HepG2 (cell line): ENCODE measurements around the gene KREMEN1. TPM values are rescaled to one million over a fixed set of nuclear protein-coding genes. Genes with fewer than 3 reads are reported as not detected.
A peak's percentile ranks its signal among the peaks of the same experiment; 100 is the strongest.

Experiments
- ARNT2 ChIP-seq: sonication (generic); formaldehyde crosslinking; IDR thresholded peaks from 2 replicates; pipeline ENCODE4 v1.8.0; 2022; ENCODE audit warnings: mild to moderate bottlenecking, low read depth, missing genetic modification reagents, moderate library complexity
- ATF2 ChIP-seq: sonication (generic); formaldehyde crosslinking; IDR thresholded peaks from 2 replicates; pipeline ENCODE4 v1.4.0; 2020; ENCODE audit warnings: missing genetic modification reagents
- BATF2 ChIP-seq: sonication (generic); formaldehyde crosslinking; IDR thresholded peaks from 2 replicates; pipeline ENCODE4 v1.8.0; 2022; ENCODE audit warnings: mild to moderate bottlenecking, missing genetic modification reagents, moderate library complexity
- BRCA1 ChIP-seq: sonication (generic); formaldehyde crosslinking; IDR thresholded peaks from 2 replicates; pipeline ENCODE4 v1.4.0; 2020; ENCODE audit warnings: missing genetic modification reagents
- CENPT ChIP-seq: sonication (generic); formaldehyde crosslinking; IDR thresholded peaks from 2 replicates; pipeline ENCODE4 v1.8.0; 2022; ENCODE audit warnings: low read depth, mild to moderate bottlenecking, moderate library complexity, missing genetic modification reagents
- CHCHD3 ChIP-seq: sonication (generic); formaldehyde crosslinking; IDR thresholded peaks from 2 replicates; pipeline ENCODE4 v1.8.0; 2022; ENCODE audit warnings: mild to moderate bottlenecking, missing genetic modification reagents, moderate library complexity
- GATAD1 ChIP-seq: IDR thresholded peaks from 2 replicates; pipeline ENCODE4 v1.6.1; 2016; ENCODE audit warnings: missing genetic modification reagents, missing compliant biosample characterization
- HNRNPLL ChIP-seq: fragments of 200-400 bp; formaldehyde crosslinking; IDR thresholded peaks from 2 replicates; pipeline ENCODE4 v1.6.1; 2017; ENCODE audit warnings: mild to moderate bottlenecking, low read depth, low read length; ENCODE audit not compliant: poor library complexity, severe bottlenecking
- KDM5B ChIP-seq: sonication (generic); formaldehyde crosslinking; IDR thresholded peaks from 2 replicates; pipeline ENCODE4 v1.4.0; 2020; ENCODE audit warnings: missing genetic modification reagents, mild to moderate bottlenecking, borderline replicate concordance
- MBD4 ChIP-seq: IDR thresholded peaks from 2 replicates; pipeline ENCODE4 v1.6.1; 2012; ENCODE audit warnings: low read length, inconsistent platforms, borderline replicate concordance
- NCOA2 ChIP-seq: sonication (generic); formaldehyde crosslinking; IDR thresholded peaks from 2 replicates; pipeline ENCODE4 v1.8.0; 2022; ENCODE audit warnings: inconsistent platforms
- RFX5 ChIP-seq: IDR thresholded peaks from 2 replicates; pipeline ENCODE4 v1.6.1; 2011; ENCODE audit warnings: low read depth, low read length, improper control_type of control experiment
- RFXAP ChIP-seq: sonication (generic); formaldehyde crosslinking; IDR thresholded peaks from 2 replicates; pipeline ENCODE4 v1.4.0; 2020; ENCODE audit warnings: missing genetic modification reagents, borderline replicate concordance
- SPEN ChIP-seq: sonication (generic); formaldehyde crosslinking; IDR thresholded peaks from 2 replicates; pipeline ENCODE4 v1.5.1; 2020; ENCODE audit warnings: low read depth, mild to moderate bottlenecking, missing genetic modification reagents
- SRSF1 ChIP-seq: fragments of 200-400 bp; formaldehyde crosslinking; optimal IDR thresholded peaks from 2 replicates; pipeline ENCODE3; 2017; ENCODE audit warnings: mild to moderate bottlenecking, low read depth, low read length, moderate library complexity
- TRIM24 ChIP-seq: sonication (generic); formaldehyde crosslinking; IDR thresholded peaks from 2 replicates; pipeline ENCODE4 v1.8.0; 2022; ENCODE audit warnings: mild to moderate bottlenecking, missing genetic modification reagents
- ZNF24 ChIP-seq: fragments of 450-650 bp; IDR thresholded peaks from 2 replicates; pipeline ENCODE4 v1.6.1; 2017; ENCODE audit warnings: antibody characterized with exemption, mild to moderate bottlenecking
- ZNF274 ChIP-seq: sonication (generic); formaldehyde crosslinking; IDR thresholded peaks from 2 replicates; pipeline ENCODE4 v1.5.1; 2020; ENCODE audit warnings: mild to moderate bottlenecking, missing genetic modification reagents
- ZNF317 ChIP-seq: sonication (generic); formaldehyde crosslinking; IDR thresholded peaks from 2 replicates; pipeline ENCODE4 v1.5.0; 2020; ENCODE audit warnings: mild to moderate bottlenecking, missing genetic modification reagents
- ZNF468 ChIP-seq: sonication (generic); formaldehyde crosslinking; IDR thresholded peaks from 2 replicates; pipeline ENCODE4 v1.8.0; 2022; ENCODE audit warnings: mild to moderate bottlenecking, moderate library complexity, missing genetic modification reagents
- ZNF562 ChIP-seq: sonication (generic); formaldehyde crosslinking; IDR thresholded peaks from 2 replicates; pipeline ENCODE4 v1.8.0; 2022; ENCODE audit warnings: missing genetic modification reagents, borderline replicate concordance
- ZNF619 ChIP-seq: sonication (generic); formaldehyde crosslinking; IDR thresholded peaks from 2 replicates; pipeline ENCODE4 v1.4.0; 2020; ENCODE audit warnings: mild to moderate bottlenecking, missing genetic modification reagents
- ZNF703 ChIP-seq: sonication (generic); formaldehyde crosslinking; IDR thresholded peaks from 2 replicates; pipeline ENCODE4 v1.5.1; 2020; ENCODE audit warnings: missing genetic modification reagents, mild to moderate bottlenecking, moderate library complexity, borderline replicate concordance
- ZNF775 ChIP-seq: sonication (generic); formaldehyde crosslinking; IDR thresholded peaks from 2 replicates; pipeline ENCODE4 v1.4.0; 2020; ENCODE audit warnings: missing genetic modification reagents, mild to moderate bottlenecking, moderate library complexity, borderline replicate concordance
- ZNF780A ChIP-seq: sonication (generic); formaldehyde crosslinking; IDR thresholded peaks from 2 replicates; pipeline ENCODE4 v1.8.0; 2022; ENCODE audit warnings: mild to moderate bottlenecking, missing genetic modification reagents, moderate library complexity
- ZNF841 ChIP-seq: sonication (generic); formaldehyde crosslinking; IDR thresholded peaks from 2 replicates; pipeline ENCODE4 v1.8.1; 2023; ENCODE audit warnings: missing genetic modification reagents, borderline replicate concordance
- polyA plus RNA-seq, 8 experiments: library from polyadenylated mRNA; depleted of rRNA in 3 of 8; stranded (reverse) in 7 of 8; unstranded in 1 of 8; fragments of >200 nt; fragmentation: Illumina TruSeq in 4 of 8; extraction: Trizol in 4 of 8; gene quantifications; 2 replicates each; pipeline versions ENCODE4 v1.2.1 to v1.2.3, GENCODE V29; 2011 to 2016; ENCODE audit warnings: low read depth in 4 of 8, missing spikeins in 1 of 8, mixed read lengths in 1 of 8; ENCODE audit not compliant: insufficient read depth in 1 of 8
- total RNA-seq, 5 experiments: library from RNA; depleted of rRNA; stranded (reverse); fragments of >200 nt; fragmentation: Illumina TruSeq; extraction: Trizol; gene quantifications; 2 replicates each; pipeline ENCODE4 v1.2.3, GENCODE V29; 2016; ENCODE audit warnings: low read depth in 1 of 5
- TF ChIP-seq, protein P1 (sequence below): sonication (generic); formaldehyde crosslinking; IDR thresholded peaks from 2 replicates; pipeline ENCODE4 v1.4.0; 2020; ENCODE audit warnings: missing genetic modification reagents, borderline replicate concordance
- TF ChIP-seq, protein P2 (sequence below): sonication (generic); formaldehyde crosslinking; IDR thresholded peaks from 2 replicates; pipeline ENCODE4 v1.4.0; 2020; ENCODE audit warnings: missing genetic modification reagents
- TF ChIP-seq, protein P3 (sequence below): sonication (generic); formaldehyde crosslinking; IDR thresholded peaks from 2 replicates; pipeline ENCODE4 v1.8.1; 2023; ENCODE audit warnings: missing genetic modification reagents, mild to moderate bottlenecking, borderline replicate concordance

Gene KREMEN1
- total and polyA plus RNA-seq, 2 of the 13 experiments (the other 11 are each of a cell fraction or from before 2014, with no cell fraction given): 9.8 to 13.8 TPM

GRCh38 chr22:29030618-29031226, 42.1 kb upstream of the KREMEN1 start (continued):
- TF ChIP-seq ARNT2 (CRISPR knock-in tag) (no peak), RFXAP (peak; percentile 44; the same call in 1 of the 2 replicates), HNRNPLL (peak; percentile 48), ZNF619 (no peak), CHCHD3 (CRISPR knock-in tag) (no peak), ZNF274 (CRISPR knock-in tag) (peak; percentile 25; the same call in 1 of the 2 replicates), SPEN (CRISPR knock-in tag) (no peak), BATF2 (CRISPR knock-in tag) (no peak), SRSF1 (peak; percentile 56), ZNF562 (CRISPR knock-in tag) (no peak), ZNF24 (no peak), ZNF841 (CRISPR knock-in tag) (no peak), MBD4 (no peak), ZNF703 (no peak), ATF2 (CRISPR knock-in tag) (peak; percentile 73), RFX5 (no peak), ZNF780A (CRISPR knock-in tag) (no peak), TRIM24 (CRISPR knock-in tag) (no peak), NCOA2 (peak; percentile 96), ZNF468 (CRISPR knock-in tag) (no peak), ZNF317 (CRISPR knock-in tag) (peak; percentile 34; the same call in 1 of the 2 replicates), ZNF775 (CRISPR knock-in tag) (no peak), CENPT (CRISPR knock-in tag) (no peak), BRCA1 (CRISPR knock-in tag) (no peak), GATAD1 (CRISPR knock-in tag) (no peak), KDM5B (CRISPR knock-in tag) (peak; percentile 74; the same call in 1 of the 2 replicates)
- TF ChIP-seq, protein P1, sequence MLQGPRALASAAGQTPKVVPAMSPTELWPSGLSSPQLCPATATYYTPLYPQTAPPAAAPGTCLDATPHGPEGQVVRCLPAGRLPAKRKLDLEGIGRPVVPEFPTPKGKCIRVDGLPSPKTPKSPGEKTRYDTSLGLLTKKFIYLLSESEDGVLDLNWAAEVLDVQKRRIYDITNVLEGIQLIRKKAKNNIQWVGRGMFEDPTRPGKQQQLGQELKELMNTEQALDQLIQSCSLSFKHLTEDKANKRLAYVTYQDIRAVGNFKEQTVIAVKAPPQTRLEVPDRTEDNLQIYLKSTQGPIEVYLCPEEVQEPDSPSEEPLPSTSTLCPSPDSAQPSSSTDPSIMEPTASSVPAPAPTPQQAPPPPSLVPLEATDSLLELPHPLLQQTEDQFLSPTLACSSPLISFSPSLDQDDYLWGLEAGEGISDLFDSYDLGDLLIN: no peak
- TF ChIP-seq, protein P2, sequence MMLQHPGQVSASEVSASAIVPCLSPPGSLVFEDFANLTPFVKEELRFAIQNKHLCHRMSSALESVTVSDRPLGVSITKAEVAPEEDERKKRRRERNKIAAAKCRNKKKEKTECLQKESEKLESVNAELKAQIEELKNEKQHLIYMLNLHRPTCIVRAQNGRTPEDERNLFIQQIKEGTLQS (CRISPR knock-in tag): peak; percentile 70; the same call in 1 of the 2 replicates
- TF ChIP-seq, protein P3, sequence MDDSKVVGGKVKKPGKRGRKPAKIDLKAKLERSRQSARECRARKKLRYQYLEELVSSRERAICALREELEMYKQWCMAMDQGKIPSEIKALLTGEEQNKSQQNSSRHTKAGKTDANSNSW: no peak
